Upper lobe of right lung (tissue), 1 donor: ENCODE results near the gene DPYSL4. TPM values are rescaled to one million over a fixed set of nuclear protein-coding genes. Genes with fewer than 3 reads are reported as not detected.

Experiments used
- ATAC-seq: fragments of 200-7000 bp; cut with Tn5 transposase; one replicate; pipeline ENCODE4 v1.9.1; 2020; ENCODE audit warnings: mild to moderate bottlenecking, moderate library complexity
- DNase-seq: peaks from one replicate; pipeline ENCODE4 v3.0.0-alpha.2; 2020
- H3K27ac ChIP-seq: fragments of 200-600 bp; one replicate; pipeline ENCODE4 v1.8.0; 2022
- H3K27me3 ChIP-seq: fragments of 200-600 bp; one replicate; pipeline ENCODE4 v1.8.0; 2022; ENCODE audit warnings: mild to moderate bottlenecking
- H3K36me3 ChIP-seq: fragments of 200-600 bp; one replicate; pipeline ENCODE4 v1.8.0; 2022
- H3K4me1 ChIP-seq: fragments of 200-600 bp; one replicate; pipeline ENCODE4 v1.8.0; 2022
- H3K4me3 ChIP-seq: fragments of 200-600 bp; one replicate; pipeline ENCODE4 v1.8.0; 2022; ENCODE audit warnings: mild to moderate bottlenecking
- H3K9me3 ChIP-seq: fragments of 200-600 bp; one replicate; pipeline ENCODE4 v1.8.0; 2022
- intact Hi-C: fragments of 100-400 bp; cut with DNase I; formaldehyde crosslinking; loops from one replicate; pipeline ENCODE4 v1.11.0; 2022
- total RNA-seq: library from RNA; stranded (reverse); fragmentation: NEBNext Ultra II Directional; extraction: Animal tissue kit (Norgen Biotek cat#: 25700); gene quantifications from one replicate; pipeline ENCODE4 v1.2.1, GENCODE V29; 2021
- TF ChIP-seq, protein P1 (sequence below): fragments of 200-600 bp; IDR thresholded peaks from one replicate; pipeline ENCODE4 v1.8.0; 2022; ENCODE audit warnings: antibody characterized with exemption
- donor health status: DM: no; HTN: yes; CAD: no; lungs with severe emphysema.

DPYSL4 gene
- total RNA-seq, 1 donor from 2014 or later, result 1.7 TPM

GRCh38 chr10:132243626-132244025, 56.9 kb downstream of the DPYSL4 start:
- ATAC-seq (no peak), DNase-seq (no peak)

DNA sequence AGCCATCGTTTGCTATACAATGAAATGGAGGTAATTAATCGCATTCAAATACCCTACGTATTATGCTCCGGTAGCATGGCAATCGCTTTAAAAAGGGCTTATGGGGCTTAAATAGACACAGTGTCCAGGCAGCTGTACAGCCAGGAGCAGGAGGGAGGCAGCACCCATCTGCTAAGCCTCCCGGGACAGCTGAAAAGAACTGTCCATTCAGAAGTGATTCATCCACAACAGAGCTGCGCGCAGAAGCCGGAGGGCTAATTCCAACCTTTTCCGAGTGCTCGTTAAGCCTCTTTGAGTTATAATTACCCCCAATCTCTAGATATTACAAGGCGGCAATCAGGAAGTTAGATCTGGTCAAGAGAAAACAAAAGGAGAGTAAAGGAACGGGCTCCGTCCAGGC, 58.3 kb downstream of the DPYSL4 start:
- no peaks in the 10 kb centered on the region for H3K36me3 ChIP-seq
- ATAC-seq (no peak), DNase-seq (no peak)
- no peaks in the 10 kb centered on the region for H3K27me3 ChIP-seq
- no peak overlapping the region for H3K27ac ChIP-seq
- no peaks in the 10 kb centered on the region for H3K9me3 ChIP-seq
- H3K4me3 ChIP-seq, result no peak overlapping the region
- intact Hi-C loops, result no loop called here
- TF ChIP-seq, protein P1, sequence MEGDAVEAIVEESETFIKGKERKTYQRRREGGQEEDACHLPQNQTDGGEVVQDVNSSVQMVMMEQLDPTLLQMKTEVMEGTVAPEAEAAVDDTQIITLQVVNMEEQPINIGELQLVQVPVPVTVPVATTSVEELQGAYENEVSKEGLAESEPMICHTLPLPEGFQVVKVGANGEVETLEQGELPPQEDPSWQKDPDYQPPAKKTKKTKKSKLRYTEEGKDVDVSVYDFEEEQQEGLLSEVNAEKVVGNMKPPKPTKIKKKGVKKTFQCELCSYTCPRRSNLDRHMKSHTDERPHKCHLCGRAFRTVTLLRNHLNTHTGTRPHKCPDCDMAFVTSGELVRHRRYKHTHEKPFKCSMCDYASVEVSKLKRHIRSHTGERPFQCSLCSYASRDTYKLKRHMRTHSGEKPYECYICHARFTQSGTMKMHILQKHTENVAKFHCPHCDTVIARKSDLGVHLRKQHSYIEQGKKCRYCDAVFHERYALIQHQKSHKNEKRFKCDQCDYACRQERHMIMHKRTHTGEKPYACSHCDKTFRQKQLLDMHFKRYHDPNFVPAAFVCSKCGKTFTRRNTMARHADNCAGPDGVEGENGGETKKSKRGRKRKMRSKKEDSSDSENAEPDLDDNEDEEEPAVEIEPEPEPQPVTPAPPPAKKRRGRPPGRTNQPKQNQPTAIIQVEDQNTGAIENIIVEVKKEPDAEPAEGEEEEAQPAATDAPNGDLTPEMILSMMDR, result no peak
- H3K4me1 ChIP-seq, result peaks cover 3% of the 10 kb centered on the region

More at GRCh38 chr10:132243626-132244025, 56.9 kb downstream of the DPYSL4 start:
- no peaks in the 10 kb centered on the region for H3K36me3 ChIP-seq
- no peaks in the 10 kb centered on the region for H3K9me3 ChIP-seq
- no peak overlapping the region for H3K27ac ChIP-seq
- H3K27me3 ChIP-seq, result no peaks in the 10 kb centered on the region
- peaks cover 3% of the 10 kb centered on the region for H3K4me1 ChIP-seq
- no peak overlapping the region for H3K4me3 ChIP-seq
- intact Hi-C loops, result no loop called here
- TF ChIP-seq, protein P1, result no peak

DNA sequence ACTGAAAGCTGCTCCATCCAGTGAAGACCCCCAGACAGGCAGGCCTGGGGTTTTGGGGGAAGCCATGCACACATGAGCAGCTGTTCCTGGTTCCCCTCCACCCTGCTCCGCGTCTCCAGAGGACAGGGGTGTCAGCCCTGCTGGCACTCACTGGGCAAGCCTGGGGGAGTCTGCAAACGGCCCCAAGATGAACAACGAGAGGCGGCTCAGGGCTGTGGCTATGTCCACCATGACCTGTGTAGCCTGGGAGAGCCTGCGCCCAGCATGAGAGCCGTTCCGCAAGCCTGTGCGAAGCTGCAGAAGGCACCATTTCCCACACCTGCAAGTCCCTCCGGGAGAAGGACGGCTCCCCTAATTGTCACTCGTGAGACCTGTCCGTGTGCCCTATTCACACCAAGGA, 59.5 kb downstream of the DPYSL4 start:
- Histone ChIP-seq H3K27ac (no peak overlapping the region), H3K9me3 (no peaks in the 10 kb centered on the region), H3K4me1 (peaks cover 3% of the 10 kb centered on the region), H3K4me3 (no peak overlapping the region), H3K36me3 (no peaks in the 10 kb centered on the region), H3K27me3 (no peaks in the 10 kb centered on the region)
- TF ChIP-seq, protein P1, result no peak
- ATAC-seq (no peak), DNase-seq (no peak)
- intact Hi-C loops, result no loop called here

GRCh38 chr10:132247943-132248342, 61.2 kb downstream of the DPYSL4 start:
- DNase-seq (no peak), ATAC-seq (no peak)
- Histone ChIP-seq H3K27ac (no peak overlapping the region), H3K4me3 (no peak overlapping the region), H3K36me3 (no peaks in the 10 kb centered on the region), H3K9me3 (no peaks in the 10 kb centered on the region), H3K4me1 (peaks cover 3% of the 10 kb centered on the region), H3K27me3 (no peaks in the 10 kb centered on the region)
- intact Hi-C loops, result no loop called here
- TF ChIP-seq, protein P1, result no peak

GRCh38 chr10:132248455-132249225, 61.9 kb downstream of the DPYSL4 start:
- Histone ChIP-seq H3K4me1 (peaks cover 3% of the 10 kb centered on the region), H3K36me3 (no peaks in the 10 kb centered on the region), H3K4me3 (peak overlapping the region; percentile 21), H3K27me3 (no peaks in the 10 kb centered on the region), H3K9me3 (no peaks in the 10 kb centered on the region), H3K27ac (no peak overlapping the region)
- DNase-seq (peak; percentile 80), ATAC-seq (peak; percentile 68)
- TF ChIP-seq, protein P1, result no peak
- intact Hi-C loops, result no loop called here
